K562 (cell line): Measurements from ENCODE around the gene TFAP2A. TPM values are rescaled to one million over a fixed set of nuclear protein-coding genes. Genes with fewer than 3 reads are reported as not detected.

Source experiments
- ATAC-seq: fragments of 200-7000 bp; cut with Tn5 transposase; 3 replicates; pipeline ENCODE4 v1.9.1; 2020; ENCODE audit warnings: moderate library complexity
- BruUV-seq: library from RNA; stranded (reverse); fragments of 400-500 nt; replicated peaks from 2 replicates; lab custom pipeline; 2021; lab: Mats Ljungman, UMichigan
- CTCF ChIA-PET: fragments of 300-600 bp; formaldehyde crosslinking; extraction: SDS; loops from one replicate; lab custom pipeline; 2021; ENCODE audit warnings: low intra/inter-chr PET ratio; lab: Yijun Ruan, JAX
- POLR2A ChIA-PET: fragments of 300-600, 350-650 bp; sonication (Branson Sonifier 250); formaldehyde crosslinking; extraction: SDS; loops from one replicate; lab custom pipeline; 2021; ENCODE audit warnings: antibody characterized with exemption, inconsistent platforms; lab: Yijun Ruan, JAX
- DNase-seq, 4 experiments: peaks; one replicate each; pipeline versions ENCODE4 v3.0.0 to v3.0.0-alpha.2; 2011 to 2018; ENCODE audit warnings: low spot score in 3 of 4, mixed read lengths in 3 of 4; ENCODE audit errors: extremely low read depth in 1 of 4
- FAIRE-seq: peaks from 2 replicates; lab custom pipeline; 2011; peaks lifted over from hg19 to GRCh38; lab: Jason Lieb, UNC
- H2AFZ ChIP-seq: 2 replicates; pipeline ENCODE4 v1.6.0; 2011; ENCODE audit warnings: low read depth, low read length, control low read depth, inconsistent platforms
- H3K27ac ChIP-seq: fragments of 200-600 bp; 3 replicates; pipeline ENCODE4 v1.8.0; 2011; ENCODE audit warnings: low read depth, mild to moderate bottlenecking, control low read depth, inconsistent platforms, low read length, moderate library complexity, mixed read lengths; ENCODE audit errors: extremely low read depth
- H3K27me3 ChIP-seq, 2 experiments: fragments of 300-600 bp in 1 of 2; 2 replicates in 1 of 2; 3 replicates in 1 of 2; pipeline versions ENCODE4 v1.6.0 to v1.8.0; 2011; ENCODE audit warnings: inconsistent platforms in 2 of 2, low read length in 2 of 2, mild to moderate bottlenecking in 1 of 2, mixed read lengths in 1 of 2, moderate library complexity in 1 of 2; ENCODE audit not compliant: control insufficient read depth in 2 of 2, insufficient read depth in 2 of 2
- H3K36me3 ChIP-seq: fragments of 300-600 bp; 3 replicates; pipeline ENCODE4 v1.8.0; 2011; ENCODE audit warnings: mild to moderate bottlenecking, low read length, inconsistent platforms; ENCODE audit not compliant: control insufficient read depth, insufficient read depth
- H3K4me1 ChIP-seq, 2 experiments: fragments of 200-600 bp in 1 of 2; replicated peaks in 1 of 2; 2 replicates in 1 of 2; 3 replicates in 1 of 2; pipeline versions ENCODE4 v1.5.1 to v1.8.0; 2011; ENCODE audit warnings: inconsistent platforms in 2 of 2, low read length in 2 of 2, mild to moderate bottlenecking in 1 of 2, mixed read lengths in 1 of 2, moderate library complexity in 1 of 2; ENCODE audit not compliant: control insufficient read depth in 2 of 2, insufficient read depth in 2 of 2
- H3K4me2 ChIP-seq: 2 replicates; pipeline ENCODE4 v1.6.1; 2011; ENCODE audit warnings: low read length, control low read depth, inconsistent platforms, mixed read lengths; ENCODE audit not compliant: insufficient read depth
- H3K4me3 ChIP-seq: fragments of 200-600 bp; sonication (generic), shearing (Covaris generic); 2 replicates; pipeline ENCODE4 v1.5.1; 2016; ENCODE audit warnings: control low read depth, inconsistent platforms
- H3K79me2 ChIP-seq: fragments of 200-600 bp; 3 replicates; pipeline ENCODE4 v1.8.0; 2011; ENCODE audit warnings: low read length, inconsistent platforms; ENCODE audit not compliant: control insufficient read depth, insufficient read depth
- H3K9ac ChIP-seq, 2 experiments: 2 replicates each; pipeline versions ENCODE4 v1.6.0 to v1.6.1; 2011; ENCODE audit warnings: low read depth in 2 of 2, low read length in 2 of 2, control low read depth in 1 of 2, inconsistent platforms in 1 of 2, mild to moderate bottlenecking in 1 of 2, mixed read lengths in 1 of 2; ENCODE audit not compliant: insufficient read depth in 1 of 2
- H3K9me1 ChIP-seq: one replicate; pipeline ENCODE4 v1.6.0; 2011; ENCODE audit warnings: inconsistent platforms, mild to moderate bottlenecking, low read length, moderate library complexity; ENCODE audit not compliant: control insufficient read depth, insufficient read depth
- H3K9me3 ChIP-seq: replicated peaks from 2 replicates; pipeline ENCODE4 v1.5.1; 2011; ENCODE audit warnings: low read depth, low read length, inconsistent platforms; ENCODE audit not compliant: control insufficient read depth, insufficient read depth
- H4K20me1 ChIP-seq: replicated peaks from 2 replicates; pipeline ENCODE4 v1.6.1; 2011; ENCODE audit warnings: low read length, inconsistent platforms, mixed read lengths; ENCODE audit not compliant: control insufficient read depth, insufficient read depth
- CTCFL ChIP-seq: IDR thresholded peaks from 2 replicates; pipeline ENCODE4 v1.6.1; 2011; ENCODE audit warnings: borderline replicate concordance, low read depth, mild to moderate bottlenecking, moderate library complexity, low read length; ENCODE audit not compliant: insufficient read depth, poor library complexity, severe bottlenecking
- HDAC2 ChIP-seq: fragments of 450-650 bp; IDR thresholded peaks from 2 replicates; pipeline ENCODE4 v1.6.1; 2016; ENCODE audit warnings: mild to moderate bottlenecking
- MIER1 ChIP-seq: fragments of 450-650 bp; IDR thresholded peaks from 2 replicates; pipeline ENCODE4 v1.6.1; 2016; ENCODE audit warnings: antibody characterized with exemption, mild to moderate bottlenecking, low read depth
- PKNOX1 ChIP-seq: fragments of 450-650 bp; IDR thresholded peaks from 2 replicates; pipeline ENCODE4 v1.6.1; 2016
- SOX6 ChIP-seq: fragments of 450-650 bp; IDR thresholded peaks from 2 replicates; pipeline ENCODE4 v1.6.1; 2014; ENCODE audit warnings: mild to moderate bottlenecking
- TCFL5 ChIP-seq: fragments of 250-450 bp; sonication (Bioruptor Pico); conservative IDR thresholded peaks from 2 replicates; pipeline ENCODE4 v1.6.1; 2021; ENCODE audit warnings: mild to moderate bottlenecking, moderate library complexity, matching md5 sums
- WGBS: fragments of 100-300 bp; shearing (Covaris generic); methylation state at CpG from one replicate; pipeline ENCODE4 v1.1.6; 2016; ENCODE audit warnings: low coverage, mixed read lengths; ENCODE audit not compliant: insufficient coverage; ENCODE audit errors: missing lambda C conversion rate; 5-methylcytosine and 5-hydroxymethylcytosine counted together
- in situ Hi-C: fragments of 300-500 bp; cut with MboI; formaldehyde crosslinking; loops from 4 replicates; pipeline ENCODE4 v1.15.0; 2018; ENCODE audit warnings: inconsistent platforms, mixed read lengths
- intact Hi-C: fragments of 100-400 bp; cut with micrococcal nuclease; formaldehyde crosslinking; loops from 2 replicates; pipeline ENCODE4 v1.14.2; 2022
- polyA plus RNA-seq, 8 experiments: library from polyadenylated mRNA; depleted of rRNA in 4 of 8; stranded (reverse) in 5 of 8; unstranded in 3 of 8; fragments of >200 nt; fragmentation: Nextera tagmentation in 2 of 8; fragmentation: Illumina TruSeq in 1 of 8; extraction: Ambion mirVana in 2 of 8; extraction: Trizol in 1 of 8; gene quantifications; 2 replicates each; pipeline versions ENCODE4 v1.2.1 to v1.2.3, GENCODE V29; 2011 to 2014; ENCODE audit warnings: inconsistent platforms in 1 of 8, missing spikeins in 1 of 8
- total RNA-seq, 7 experiments: library from RNA; depleted of rRNA in 6 of 7; stranded (reverse); fragments of >200 nt in 6 of 7; fragmentation: Illumina TruSeq in 2 of 7; extraction: Trizol in 2 of 7; gene quantifications; 2 replicates each; pipeline versions ENCODE4 v1.2.1 to v1.2.3, GENCODE V29; 2011 to 2021; ENCODE audit warnings: low replicate concordance in 1 of 7

The TFAP2A gene
- total and polyA plus RNA-seq, 9 of the 15 experiments (the other 6 are each of a cell fraction or from before 2014, with no cell fraction given): 0.14 to 0.53 (median 0.19) TPM; not detected in 1

GRCh38 chr6:10409731-10410206 lies 5.1 kb downstream of the TFAP2A start:
- in situ Hi-C loops: no loop called here
- ATAC-seq (no peak), FAIRE-seq (no peak), DNase-seq (no peak)
- Histone ChIP-seq H4K20me1 (no peaks in the 10 kb centered on the region), H2AFZ (no peak overlapping the region), H3K36me3 (no peaks in the 10 kb centered on the region), H3K4me2 (no peak overlapping the region), H3K27me3 (peaks cover 11 to 20% of the 10 kb centered on the region in 2 experiments; a peak in 4 of 5 replicates), H3K9ac (no peak overlapping the region), H3K4me1 (peaks cover 2 to 34% of the 10 kb centered on the region in 2 experiments; a peak in 3 of 5 replicates), H3K9me3 (0 out of 2 replicates have a peak, but pooled peaks cover 2% of the 10 kb centered on the region), H3K27ac (no peak overlapping the region), H3K9me1 (no peaks in the 10 kb centered on the region), H3K4me3 (no peak overlapping the region), H3K79me2 (peaks cover 13% of the 10 kb centered on the region)
- 88% methylated on average over 30 of the region's 30 CpGs for WGBS
- intact Hi-C loops: no loop called here
- BruUV-seq: no TSS peak
- ChIA-PET CTCF (no interaction called here), POLR2A (no interaction called here)
- TF ChIP-seq SOX6 (no peak), HDAC2 (no peak), TCFL5 (no peak), MIER1 (no peak), PKNOX1 (no peak), CTCFL (no peak)
